ENCODE data around the gene TMUB1.

The TMUB1 gene

GRCh38 chr7:151120896-151121295, 37.6 kb upstream of the TMUB1 start:
- DNase-seq, result no peak

- no peak for DNase-seq
Observed at GRCh38 chr7:151119902-151120301, 36.6 kb upstream of the TMUB1 start.

DNA sequence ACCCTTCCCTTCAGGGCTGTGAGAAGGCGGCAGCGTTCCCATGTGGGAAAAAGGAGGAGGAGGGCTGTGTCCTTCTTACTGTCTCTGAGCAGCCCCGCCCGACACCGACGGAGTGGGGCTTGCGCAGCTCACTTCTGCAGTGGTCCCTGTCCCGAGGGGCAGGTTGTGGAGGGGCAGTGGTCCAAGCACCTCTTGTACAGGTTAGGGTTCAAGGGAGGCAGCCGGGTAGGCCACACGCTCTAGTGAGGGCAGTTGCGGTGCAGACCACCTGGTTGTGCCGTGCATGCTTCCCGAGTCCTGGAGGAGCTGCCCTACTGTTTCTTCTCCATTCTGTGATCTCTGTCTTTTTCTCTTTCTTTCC, 35.7 kb upstream of the TMUB1 start:
- DNase-seq, result no peak

DNA sequence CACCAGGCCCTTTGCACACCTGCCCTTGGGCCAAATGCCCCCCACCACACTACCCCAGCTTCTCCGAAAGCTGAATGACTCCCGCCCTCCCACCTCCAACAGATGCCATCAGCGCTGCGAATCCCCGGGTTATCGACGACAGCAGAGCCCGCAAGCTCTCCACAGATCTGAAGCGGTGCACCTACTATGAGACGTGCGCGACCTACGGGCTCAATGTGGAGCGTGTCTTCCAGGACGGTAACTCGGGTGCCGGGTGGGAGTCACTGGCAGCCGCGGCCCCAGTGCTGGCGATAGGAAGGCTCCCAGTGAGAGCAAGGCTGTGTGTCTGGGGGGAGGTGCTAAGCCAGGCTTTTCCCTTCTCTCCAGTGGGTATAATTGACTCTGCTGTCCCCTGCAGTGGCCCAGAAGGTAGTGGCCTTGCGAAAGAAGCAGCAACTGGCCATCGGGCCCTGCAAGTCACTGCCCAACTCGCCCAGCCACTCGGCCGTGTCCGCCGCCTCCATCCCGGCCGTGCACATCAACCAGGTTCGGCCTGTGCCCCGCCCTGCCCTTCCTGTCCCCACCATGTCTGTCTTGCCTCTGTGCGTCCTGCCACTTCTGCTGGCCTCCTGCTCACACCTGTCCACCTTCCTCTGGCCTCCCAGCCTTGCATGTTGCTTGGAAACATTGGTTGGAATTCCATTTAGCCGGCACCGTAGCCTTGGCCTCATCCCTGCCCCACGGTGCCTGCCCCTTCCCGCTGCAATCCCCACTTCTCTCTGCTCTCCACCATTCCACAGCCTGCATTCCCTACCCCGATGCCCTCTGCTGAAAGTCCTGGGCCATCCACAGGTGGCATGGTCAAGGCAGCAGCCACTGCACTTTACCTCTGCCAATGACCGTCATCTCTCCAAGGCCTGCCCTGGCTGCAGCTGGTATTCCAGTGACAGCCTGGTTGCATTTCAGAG, 35.1 kb upstream of the TMUB1 start:
- no peak for DNase-seq

DNA sequence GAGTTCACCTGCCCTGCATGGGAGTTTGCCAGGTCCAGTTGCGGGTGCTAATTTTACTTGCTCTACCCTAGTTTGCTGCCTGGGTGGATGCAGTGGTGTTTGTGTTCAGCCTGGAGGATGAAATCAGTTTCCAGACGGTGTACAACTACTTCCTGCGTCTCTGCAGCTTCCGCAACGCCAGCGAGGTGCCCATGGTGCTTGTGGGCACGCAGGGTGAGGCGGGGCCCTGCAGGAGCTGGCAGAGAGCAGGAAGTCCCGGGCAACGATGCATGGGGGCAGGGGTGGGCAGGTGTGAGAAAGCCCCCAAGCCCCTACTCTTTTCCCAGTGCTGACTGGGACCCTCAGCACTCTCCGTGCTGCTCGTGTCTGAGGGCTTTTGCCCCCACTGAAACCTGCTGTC, 34.3 kb upstream of the TMUB1 start:
- no peak for DNase-seq

- no peak for DNase-seq
Observed at GRCh38 chr7:151116603-151117440, 33.5 kb upstream of the TMUB1 start.

- DNase-seq, result no peak
Observed at GRCh38 chr7:151115836-151116418, 32.6 kb upstream of the TMUB1 start.

GRCh38 chr7:151115121-151115835, 32.0 kb upstream of the TMUB1 start:
- no peak for DNase-seq

- no peak for DNase-seq
Observed at GRCh38 chr7:151114151-151115090, 31.1 kb upstream of the TMUB1 start.

- no peak for DNase-seq
Observed at GRCh38 chr7:151113344-151114150, 30.3 kb upstream of the TMUB1 start.

GRCh38 chr7:151110941-151111645, 27.8 kb upstream of the TMUB1 start:
- DNase-seq, result peak in 1 of 2 experiments; percentile 60

- no peak for DNase-seq
Observed at GRCh38 chr7:151110236-151110940, 27.1 kb upstream of the TMUB1 start.

GRCh38 chr7:151109094-151110048, 26.1 kb upstream of the TMUB1 start:
- no peak for DNase-seq

- no peak for DNase-seq
Observed at GRCh38 chr7:151107882-151108281, 24.6 kb upstream of the TMUB1 start.

DNA sequence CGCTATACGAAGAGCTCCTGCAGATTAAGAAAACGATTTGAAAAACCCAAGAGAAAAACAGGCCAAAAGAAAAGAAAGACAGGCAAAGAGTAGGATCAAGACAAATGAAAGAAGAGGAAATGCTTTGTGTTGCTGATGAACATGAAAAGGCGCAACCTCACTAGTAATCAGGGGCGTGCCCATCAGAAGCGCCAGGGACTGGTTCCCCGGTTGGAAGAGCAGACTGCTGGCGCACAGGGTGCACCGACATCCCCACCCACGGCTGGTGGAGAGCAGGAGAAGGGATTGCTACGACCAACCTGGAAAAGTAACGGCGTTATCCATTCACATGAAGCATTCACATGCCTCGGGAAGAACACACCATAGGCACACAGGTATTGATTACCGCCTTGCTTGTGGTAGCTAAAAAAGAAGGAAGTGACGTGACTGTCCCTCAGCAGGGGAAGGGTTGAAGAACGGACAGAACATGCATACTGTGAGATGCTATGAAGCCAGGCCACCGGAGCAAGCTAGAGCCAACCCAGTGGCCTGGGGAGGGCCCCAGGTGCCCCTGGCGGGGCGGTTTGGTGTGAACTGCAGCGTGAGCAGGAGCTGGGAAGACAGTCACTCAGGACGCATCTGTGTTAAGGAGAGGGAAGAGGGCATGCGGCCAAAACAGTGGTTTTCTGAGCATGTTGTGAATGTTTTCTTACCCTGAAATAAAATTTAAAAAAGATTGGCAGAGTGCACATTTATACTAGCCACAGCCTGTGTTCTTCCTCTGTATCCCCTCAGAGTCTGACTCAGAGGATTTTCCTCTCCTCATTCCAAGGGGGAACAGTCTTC, 21.3 kb upstream of the TMUB1 start:
- DNase-seq, result no peak

GRCh38 chr7:151103973-151104372, 20.7 kb upstream of the TMUB1 start:
- DNase-seq, result no peak

GRCh38 chr7:151102991-151103390, 19.7 kb upstream of the TMUB1 start:
- DNase-seq, result no peak
